ENCODE measurements around the gene RPS23.
"Not testable (repeated sequence)": the region's sequence is repeated elsewhere in the genome, so short reads cannot be mapped to it uniquely, and the experiment has no call there.

The RPS23 gene

GRCh38 chr5:82287625-82288024 is 9.5 kb upstream of the RPS23 start:
- no peak for DNase-seq

GRCh38 chr5:82285206-82285605 is 7.1 kb upstream of the RPS23 start:
- no peak for DNase-seq

- no peak for DNase-seq
Measured at GRCh38 chr5:82283893-82284292, 5.7 kb upstream of the RPS23 start.

- DNase-seq: no peak
Measured at GRCh38 chr5:82278711-82279370, 687 bp upstream of the RPS23 start.

- DNase-seq: peak in 1 of 3 experiments; percentile 64
Measured at GRCh38 chr5:82277613-82277986, 554 bp downstream of the RPS23 start.

GRCh38 chr5:82276800-82277612 is 1.1 kb downstream of the RPS23 start:
- no peak for DNase-seq

- DNase-seq: no peak
Measured at GRCh38 chr5:82275216-82275664, 2.9 kb downstream of the RPS23 start.

- DNase-seq: no peak
Measured at GRCh38 chr5:82274343-82275211, 3.6 kb downstream of the RPS23 start.

- DNase-seq: not testable (repeated sequence)
Measured at GRCh38 chr5:82273426-82273825, 4.7 kb downstream of the RPS23 start.

GRCh38 chr5:82272571-82273356 is 5.4 kb downstream of the RPS23 start:
- DNase-seq: not testable (repeated sequence)

- not testable (repeated sequence) for DNase-seq
Measured at GRCh38 chr5:82269363-82269762, 8.8 kb downstream of the RPS23 start.

GRCh38 chr5:82267297-82267933 is 10.7 kb downstream of the RPS23 start:
- DNase-seq: not testable (repeated sequence)

GRCh38 chr5:82265047-82265446 is 13.1 kb downstream of the RPS23 start:
- DNase-seq: no peak

- DNase-seq: peak in 1 of 3 experiments; percentile 38
Measured at GRCh38 chr5:82259172-82259800, 18.9 kb downstream of the RPS23 start.

GRCh38 chr5:82257729-82258128 is 20.4 kb downstream of the RPS23 start:
- DNase-seq: no peak

GRCh38 chr5:82257247-82257646 is 20.9 kb downstream of the RPS23 start:
- no peak for DNase-seq

- no peak for DNase-seq
Measured at GRCh38 chr5:82255844-82256243, 22.3 kb downstream of the RPS23 start.

GRCh38 chr5:82252744-82253143 is 25.4 kb downstream of the RPS23 start:
- no peak for DNase-seq

- DNase-seq: no peak
Measured at GRCh38 chr5:82246960-82247574, 31.1 kb downstream of the RPS23 start.

GRCh38 chr5:82244854-82245635 is 33.1 kb downstream of the RPS23 start:
- no peak for DNase-seq

Measured in NCI-H1417 (cell line).